ENCODE measurements around the gene DOCK1. TPM values are rescaled to one million over a fixed set of nuclear protein-coding genes. Genes with fewer than 3 reads are reported as not detected.
"Not testable (repeated sequence)": the region's sequence is repeated elsewhere in the genome, so short reads cannot be mapped to it uniquely, and the experiment has no call there.

The DOCK1 gene
- total RNA-seq, 4 donors from 2014 or later: 60.6 to 136 (median 92.7) TPM

DNA sequence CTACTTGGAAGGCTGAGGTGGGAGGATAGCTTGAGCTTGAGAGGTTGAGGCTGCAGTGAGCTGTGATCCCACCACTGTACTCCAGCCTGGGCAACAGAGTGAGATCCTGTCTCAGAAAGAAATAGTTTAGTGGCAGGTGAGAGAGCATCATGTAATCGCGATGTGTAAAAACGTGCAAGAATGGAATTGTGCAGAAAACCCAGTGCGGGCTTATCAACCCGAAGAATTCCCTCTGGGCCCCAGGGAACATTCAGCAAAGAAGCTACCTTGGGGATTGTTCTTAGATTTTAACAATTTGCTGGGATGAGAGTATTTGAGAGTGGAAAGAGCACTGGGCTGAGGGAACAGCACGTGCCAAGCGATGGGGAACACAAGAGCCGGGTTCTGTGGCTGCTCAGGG is 398.5 kb downstream of the DOCK1 start:
- WGBS: 91% methylated on average over 8 of the region's 8 CpGs
- Histone ChIP-seq H3K4me1 (no peaks in the 10 kb centered on the region), H3K36me3 (no peaks in the 10 kb centered on the region), H3K9me3 (no peaks in the 10 kb centered on the region), H3K4me3 (no peak overlapping the region), H3K27ac (no peak overlapping the region), H3K27me3 (no peaks in the 10 kb centered on the region)
- no peak for TF ChIP-seq POLR2A (IDR thresholded peaks at IDR 0.05)
- TF ChIP-seq POLR2AphosphoS5 (IDR thresholded peaks at IDR 0.05): no peak
- no peak for TF ChIP-seq EP300 (IDR thresholded peaks at IDR 0.05)
- TF ChIP-seq, protein P1, sequence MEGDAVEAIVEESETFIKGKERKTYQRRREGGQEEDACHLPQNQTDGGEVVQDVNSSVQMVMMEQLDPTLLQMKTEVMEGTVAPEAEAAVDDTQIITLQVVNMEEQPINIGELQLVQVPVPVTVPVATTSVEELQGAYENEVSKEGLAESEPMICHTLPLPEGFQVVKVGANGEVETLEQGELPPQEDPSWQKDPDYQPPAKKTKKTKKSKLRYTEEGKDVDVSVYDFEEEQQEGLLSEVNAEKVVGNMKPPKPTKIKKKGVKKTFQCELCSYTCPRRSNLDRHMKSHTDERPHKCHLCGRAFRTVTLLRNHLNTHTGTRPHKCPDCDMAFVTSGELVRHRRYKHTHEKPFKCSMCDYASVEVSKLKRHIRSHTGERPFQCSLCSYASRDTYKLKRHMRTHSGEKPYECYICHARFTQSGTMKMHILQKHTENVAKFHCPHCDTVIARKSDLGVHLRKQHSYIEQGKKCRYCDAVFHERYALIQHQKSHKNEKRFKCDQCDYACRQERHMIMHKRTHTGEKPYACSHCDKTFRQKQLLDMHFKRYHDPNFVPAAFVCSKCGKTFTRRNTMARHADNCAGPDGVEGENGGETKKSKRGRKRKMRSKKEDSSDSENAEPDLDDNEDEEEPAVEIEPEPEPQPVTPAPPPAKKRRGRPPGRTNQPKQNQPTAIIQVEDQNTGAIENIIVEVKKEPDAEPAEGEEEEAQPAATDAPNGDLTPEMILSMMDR (IDR thresholded peaks at IDR 0.05): no peak
- DNase-seq (ENCODE audit: low spot score in 2 of 2): no peak

DNA sequence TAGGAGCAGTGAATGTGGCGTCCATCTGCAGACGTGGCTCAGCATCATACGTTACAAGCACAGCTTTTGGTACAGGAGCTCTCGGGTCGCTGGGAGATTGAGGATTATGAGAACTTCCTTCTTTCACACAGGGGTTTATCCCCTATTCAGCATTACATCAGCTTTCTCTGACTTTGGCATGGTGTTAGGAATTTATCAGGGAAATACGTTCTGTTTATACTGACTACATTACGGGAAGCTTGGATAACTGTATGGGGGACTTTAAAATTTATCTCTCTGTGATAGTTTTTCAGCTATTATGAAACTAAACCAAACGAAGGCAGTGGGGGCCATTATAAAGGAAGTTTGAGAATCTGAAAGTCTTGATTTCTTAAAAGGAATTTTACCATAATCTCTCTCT is 401.3 kb downstream of the DOCK1 start:
- no peaks in the 10 kb centered on the region for H3K27me3 ChIP-seq
- no peaks in the 10 kb centered on the region for H3K4me1 ChIP-seq
- no peak for DNase-seq (ENCODE audit: low spot score in 2 of 2)
- TF ChIP-seq, protein P1 (IDR thresholded peaks at IDR 0.05): no peak
- no peak for TF ChIP-seq EP300 (IDR thresholded peaks at IDR 0.05)
- TF ChIP-seq POLR2AphosphoS5 (IDR thresholded peaks at IDR 0.05): no peak
- no peak for TF ChIP-seq POLR2A (IDR thresholded peaks at IDR 0.05)
- 88% methylated on average over 8 of the region's 8 CpGs for WGBS
- H3K4me3 ChIP-seq: no peak overlapping the region
- no peaks in the 10 kb centered on the region for H3K9me3 ChIP-seq
- no peak overlapping the region for H3K27ac ChIP-seq
- H3K36me3 ChIP-seq: no peaks in the 10 kb centered on the region

DNA sequence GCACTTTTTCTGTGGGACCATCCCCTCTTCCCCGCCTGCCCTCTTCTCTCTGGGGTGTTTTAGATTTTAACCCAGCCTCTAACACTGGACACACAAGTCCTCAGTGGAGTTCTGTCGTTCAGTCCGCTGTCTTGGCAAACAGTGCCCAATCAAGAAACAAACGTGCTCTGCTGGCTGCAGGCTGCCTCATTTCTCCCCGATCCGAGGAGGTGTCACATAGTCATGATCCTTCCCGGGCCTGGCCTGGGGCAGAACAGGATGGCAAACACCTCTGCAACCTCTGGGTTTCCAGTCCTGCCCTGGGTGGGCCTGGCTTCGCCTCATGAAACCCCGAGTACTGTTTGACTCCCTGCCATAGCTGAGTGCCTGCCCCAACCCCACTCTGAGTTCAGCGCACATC is 402.1 kb downstream of the DOCK1 start:
- TF ChIP-seq POLR2A (IDR thresholded peaks at IDR 0.05): no peak
- no peak for TF ChIP-seq POLR2AphosphoS5 (IDR thresholded peaks at IDR 0.05)
- TF ChIP-seq, protein P1 (IDR thresholded peaks at IDR 0.05): no peak
- no peak for TF ChIP-seq EP300 (IDR thresholded peaks at IDR 0.05)
- Histone ChIP-seq H3K27ac (no peak overlapping the region), H3K27me3 (no peaks in the 10 kb centered on the region), H3K4me1 (no peaks in the 10 kb centered on the region), H3K4me3 (no peak overlapping the region), H3K9me3 (no peaks in the 10 kb centered on the region), H3K36me3 (no peaks in the 10 kb centered on the region)
- WGBS: 81% methylated on average over 10 of the region's 10 CpGs
- no peak for DNase-seq (ENCODE audit: low spot score in 2 of 2)

DNA sequence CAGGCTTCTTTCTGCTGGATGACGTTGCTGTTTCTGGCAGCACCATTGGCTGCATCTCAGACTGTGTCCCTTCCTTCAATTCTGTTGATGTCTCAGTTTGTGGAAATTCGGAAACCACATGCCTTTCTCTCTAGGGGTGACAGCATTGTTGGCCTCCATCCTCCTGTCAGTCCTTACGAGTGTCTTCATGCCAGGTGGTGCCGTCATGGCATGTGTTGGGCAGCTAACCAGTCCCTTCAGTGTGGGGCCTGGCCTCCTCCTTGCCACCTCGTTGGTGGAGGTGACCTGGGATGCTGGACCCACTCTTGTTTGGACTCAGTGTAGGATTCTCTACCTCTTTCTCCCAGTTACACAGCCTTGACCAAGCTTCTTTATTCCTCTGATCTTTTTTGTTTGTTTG is 402.8 kb downstream of the DOCK1 start:
- H3K27ac ChIP-seq: no peak overlapping the region
- no peak for DNase-seq (ENCODE audit: low spot score in 2 of 2)
- H3K4me1 ChIP-seq: no peaks in the 10 kb centered on the region
- no peaks in the 10 kb centered on the region for H3K36me3 ChIP-seq
- H3K27me3 ChIP-seq: no peaks in the 10 kb centered on the region
- H3K9me3 ChIP-seq: no peaks in the 10 kb centered on the region
- H3K4me3 ChIP-seq: no peak overlapping the region
- TF ChIP-seq POLR2A (IDR thresholded peaks at IDR 0.05) (no peak), EP300 (IDR thresholded peaks at IDR 0.05) (no peak)
- WGBS: 92% methylated on average over 5 of the region's 5 CpGs

DNA sequence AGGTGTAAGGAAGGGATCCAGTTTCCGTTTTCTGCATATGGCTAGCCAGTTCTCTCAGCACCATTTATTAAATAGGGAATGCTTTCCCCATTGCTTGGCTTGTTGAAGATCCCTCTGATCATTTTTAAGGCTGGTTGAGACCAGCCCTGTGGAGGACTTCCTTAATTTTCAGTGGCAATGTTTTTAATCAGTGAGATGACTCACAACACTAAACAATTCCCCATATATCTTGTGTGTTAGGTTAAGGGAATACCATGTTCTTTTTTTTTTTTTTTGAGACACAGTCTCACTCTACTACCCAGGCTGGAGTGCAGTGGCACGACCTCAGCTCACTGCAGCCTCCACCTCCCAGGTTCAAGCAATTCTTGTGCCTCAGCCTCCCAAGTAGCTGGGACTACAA is 404.4 kb downstream of the DOCK1 start:
- not testable (repeated sequence) for DNase-seq (ENCODE audit: low spot score in 2 of 2); H3K4me3 ChIP-seq; H3K27ac ChIP-seq; H3K9me3 ChIP-seq; H3K4me1 ChIP-seq; H3K36me3 ChIP-seq; H3K27me3 ChIP-seq
- 86% methylated on average over 2 of the region's 2 CpGs for WGBS

DNA sequence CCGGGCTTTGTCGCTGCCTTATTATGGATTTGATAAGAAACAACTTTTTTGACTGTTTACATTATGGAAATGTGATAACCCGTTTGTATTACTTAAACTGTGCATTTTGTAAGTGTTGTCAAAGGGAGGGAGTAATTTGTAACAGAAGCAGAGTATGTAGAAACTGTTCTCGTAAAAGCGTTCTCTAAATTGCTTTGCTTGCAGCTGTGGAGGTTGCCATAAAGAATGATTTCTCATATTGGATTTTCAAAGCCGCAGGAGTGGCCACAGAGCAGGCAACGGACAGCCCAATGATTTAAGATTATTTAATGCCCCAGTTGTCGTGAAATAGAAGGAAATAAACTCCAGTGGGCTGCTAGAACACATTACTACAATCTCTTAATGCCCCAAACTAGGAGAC is 405.2 kb downstream of the DOCK1 start:
- no peak overlapping the region for H3K4me3 ChIP-seq
- DNase-seq (ENCODE audit: low spot score in 2 of 2): no peak
- H3K4me1 ChIP-seq: peaks cover 11% of the 10 kb centered on the region
- no peaks in the 10 kb centered on the region for H3K27me3 ChIP-seq
- no peaks in the 10 kb centered on the region for H3K9me3 ChIP-seq
- TF ChIP-seq POLR2AphosphoS5 (IDR thresholded peaks at IDR 0.05) (no peak), EP300 (IDR thresholded peaks at IDR 0.05) (no peak), POLR2A (IDR thresholded peaks at IDR 0.05) (no peak)
- TF ChIP-seq, protein P1 (IDR thresholded peaks at IDR 0.05): no peak
- WGBS: 92% methylated on average over 8 of the region's 8 CpGs
- H3K36me3 ChIP-seq: no peaks in the 10 kb centered on the region
- no peak overlapping the region for H3K27ac ChIP-seq
